OCI-LY1 (cell line): ENCODE data around the gene STAG1.
"Not testable (repeated sequence)": the region's sequence is repeated elsewhere in the genome, so short reads cannot be mapped to it uniquely, and the experiment has no call there.

Experiments used
- H2AFZ ChIP-seq: fragments of 200-600 bp; sonication (generic), shearing (Covaris generic); 2 replicates; pipeline ENCODE4 v1.6.0; 2014; ENCODE audit warnings: antibody characterized with exemption, mild to moderate bottlenecking, low read length
- H3F3A ChIP-seq: fragments of 200-600 bp; sonication (generic), shearing (Covaris generic); 2 replicates; pipeline ENCODE4 v1.6.0; 2014; ENCODE audit warnings: mild to moderate bottlenecking, antibody characterized with exemption, low read length, moderate library complexity; ENCODE audit not compliant: insufficient read depth
- H3K27ac ChIP-seq: fragments of 200-600 bp; sonication (generic); 2 replicates; pipeline ENCODE4 v1.5.1; 2014; ENCODE audit warnings: low read length, mixed run types, mild to moderate bottlenecking, low read depth; ENCODE audit not compliant: poor library complexity, severe bottlenecking
- H3K27me3 ChIP-seq: fragments of 200-600 bp; sonication (generic); 2 replicates; pipeline ENCODE4 v1.6.0; 2014; ENCODE audit warnings: antibody characterized with exemption, mild to moderate bottlenecking, low read length, moderate library complexity; ENCODE audit not compliant: insufficient read depth
- H3K36me3 ChIP-seq: fragments of 200-600 bp; sonication (generic); 2 replicates; pipeline ENCODE4 v1.6.1; 2014; ENCODE audit warnings: mild to moderate bottlenecking, antibody characterized with exemption, low read length, moderate library complexity, mixed read lengths; ENCODE audit not compliant: insufficient read depth
- H3K4me1 ChIP-seq: fragments of 200-600 bp; sonication (generic); 2 replicates; pipeline ENCODE4 v1.5.1; 2014; ENCODE audit warnings: mild to moderate bottlenecking, low read length, moderate library complexity; ENCODE audit not compliant: insufficient read depth, severe bottlenecking
- H3K4me2 ChIP-seq: fragments of 200-600 bp; sonication (generic), shearing (Covaris generic); 2 replicates; pipeline ENCODE4 v1.6.1; 2014; ENCODE audit warnings: low read length
- H3K4me3 ChIP-seq: fragments of 200-600 bp; sonication (generic); 2 replicates; pipeline ENCODE4 v1.5.1; 2014; ENCODE audit warnings: low read length, low read depth, mild to moderate bottlenecking, mixed read lengths; ENCODE audit not compliant: poor library complexity, severe bottlenecking
- H3K79me2 ChIP-seq: fragments of 200-600 bp; shearing (Covaris generic); 2 replicates; pipeline ENCODE4 v1.6.1; 2016; ENCODE audit warnings: mixed run types, low read length, mixed read lengths; ENCODE audit not compliant: insufficient read depth
- H3K9ac ChIP-seq: fragments of 200-600 bp; sonication (generic), shearing (Covaris generic); 2 replicates; pipeline ENCODE4 v1.6.1; 2014; ENCODE audit warnings: mild to moderate bottlenecking, low read length, mixed read lengths
- H3K9me2 ChIP-seq: fragments of 200-600 bp; sonication (generic), shearing (Covaris generic); 2 replicates; pipeline ENCODE4 v1.6.1; 2014; ENCODE audit warnings: low read depth, mild to moderate bottlenecking, low read length, mixed read lengths
- H3K9me3 ChIP-seq: fragments of 200-600 bp; shearing (Covaris generic); 2 replicates; pipeline ENCODE4 v1.6.1; 2014; ENCODE audit warnings: low read length, mixed read lengths
- H4K20me1 ChIP-seq: fragments of 200-600 bp; sonication (generic), shearing (Covaris generic); 2 replicates; pipeline ENCODE4 v1.6.0; 2016; ENCODE audit warnings: mild to moderate bottlenecking, low read length; ENCODE audit not compliant: insufficient read depth
- EZH2 ChIP-seq: fragments of 200-600 bp; sonication (generic), shearing (Covaris generic); IDR thresholded peaks from 2 replicates; pipeline ENCODE4 v1.8.0; 2017; ENCODE audit warnings: borderline replicate concordance, mixed run types, mild to moderate bottlenecking, antibody characterized with exemption, low read length, moderate library complexity, mixed read lengths
- TF ChIP-seq, protein P1 (sequence below): fragments of 200-600 bp; sonication (generic), shearing (Covaris generic); IDR thresholded peaks from 2 replicates; pipeline ENCODE4 v1.5.1; 2017; ENCODE audit warnings: mild to moderate bottlenecking, antibody characterized with exemption, low read length, moderate library complexity, mixed read lengths

Gene STAG1

DNA sequence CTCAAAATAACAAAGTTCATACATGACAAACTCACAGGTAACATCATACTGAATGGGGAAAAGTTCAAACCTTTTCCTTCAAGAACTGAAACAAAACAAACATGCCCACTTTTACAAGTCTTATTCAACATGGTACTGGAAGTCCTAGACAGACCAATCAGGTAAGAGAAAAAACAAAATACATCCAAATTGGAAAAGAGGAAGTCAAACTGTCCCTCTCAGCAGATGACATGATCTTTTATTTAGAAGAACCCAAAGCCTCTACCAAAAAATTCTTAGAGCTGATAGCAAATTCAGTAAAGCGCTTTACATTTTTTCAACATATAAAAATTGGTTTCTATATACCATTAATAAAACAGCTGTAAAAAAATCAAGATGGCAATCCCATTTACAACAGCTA is 219.4 kb downstream of the STAG1 start:
- H3K4me1 ChIP-seq, result no peaks in the 10 kb centered on the region
- no peaks in the 10 kb centered on the region for H3K9me2 ChIP-seq
- H3K4me3 ChIP-seq, result no peak overlapping the region
- H3F3A ChIP-seq, result no peaks in the 10 kb centered on the region
- peaks cover 3% of the 10 kb centered on the region; the same call in 1 of the 2 replicates for H3K9me3 ChIP-seq
- 0 out of 2 replicates have a peak, but pooled peaks cover 4% of the 10 kb centered on the region for H3K36me3 ChIP-seq
- no peaks in the 10 kb centered on the region for H3K79me2 ChIP-seq
- H3K4me2 ChIP-seq, result no peak overlapping the region
- no peaks in the 10 kb centered on the region for H3K27me3 ChIP-seq
- H2AFZ ChIP-seq, result no peak overlapping the region
- H4K20me1 ChIP-seq, result no peaks in the 10 kb centered on the region
- no peak overlapping the region for H3K9ac ChIP-seq
- TF ChIP-seq, protein P1, sequence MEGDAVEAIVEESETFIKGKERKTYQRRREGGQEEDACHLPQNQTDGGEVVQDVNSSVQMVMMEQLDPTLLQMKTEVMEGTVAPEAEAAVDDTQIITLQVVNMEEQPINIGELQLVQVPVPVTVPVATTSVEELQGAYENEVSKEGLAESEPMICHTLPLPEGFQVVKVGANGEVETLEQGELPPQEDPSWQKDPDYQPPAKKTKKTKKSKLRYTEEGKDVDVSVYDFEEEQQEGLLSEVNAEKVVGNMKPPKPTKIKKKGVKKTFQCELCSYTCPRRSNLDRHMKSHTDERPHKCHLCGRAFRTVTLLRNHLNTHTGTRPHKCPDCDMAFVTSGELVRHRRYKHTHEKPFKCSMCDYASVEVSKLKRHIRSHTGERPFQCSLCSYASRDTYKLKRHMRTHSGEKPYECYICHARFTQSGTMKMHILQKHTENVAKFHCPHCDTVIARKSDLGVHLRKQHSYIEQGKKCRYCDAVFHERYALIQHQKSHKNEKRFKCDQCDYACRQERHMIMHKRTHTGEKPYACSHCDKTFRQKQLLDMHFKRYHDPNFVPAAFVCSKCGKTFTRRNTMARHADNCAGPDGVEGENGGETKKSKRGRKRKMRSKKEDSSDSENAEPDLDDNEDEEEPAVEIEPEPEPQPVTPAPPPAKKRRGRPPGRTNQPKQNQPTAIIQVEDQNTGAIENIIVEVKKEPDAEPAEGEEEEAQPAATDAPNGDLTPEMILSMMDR, result no peak
- no peak for TF ChIP-seq EZH2
- H3K27ac ChIP-seq, result no peak overlapping the region

GRCh38 chr3:136518102-136518501 is 234.1 kb downstream of the STAG1 start:
- Histone ChIP-seq H3K27ac (no peak overlapping the region), H3K9me2 (no peaks in the 10 kb centered on the region), H4K20me1 (no peaks in the 10 kb centered on the region), H3K4me3 (no peak overlapping the region), H3K4me2 (no peak overlapping the region), H3K9ac (no peak overlapping the region), H3K27me3 (no peaks in the 10 kb centered on the region), H2AFZ (no peak overlapping the region), H3F3A (no peaks in the 10 kb centered on the region; the same call in 1 of the 2 replicates), H3K79me2 (no peaks in the 10 kb centered on the region), H3K4me1 (no peaks in the 10 kb centered on the region), H3K36me3 (peaks cover 7% of the 10 kb centered on the region; the same call in 1 of the 2 replicates), H3K9me3 (no peaks in the 10 kb centered on the region)
- no peak for TF ChIP-seq EZH2
- TF ChIP-seq, protein P1, result no peak

DNA sequence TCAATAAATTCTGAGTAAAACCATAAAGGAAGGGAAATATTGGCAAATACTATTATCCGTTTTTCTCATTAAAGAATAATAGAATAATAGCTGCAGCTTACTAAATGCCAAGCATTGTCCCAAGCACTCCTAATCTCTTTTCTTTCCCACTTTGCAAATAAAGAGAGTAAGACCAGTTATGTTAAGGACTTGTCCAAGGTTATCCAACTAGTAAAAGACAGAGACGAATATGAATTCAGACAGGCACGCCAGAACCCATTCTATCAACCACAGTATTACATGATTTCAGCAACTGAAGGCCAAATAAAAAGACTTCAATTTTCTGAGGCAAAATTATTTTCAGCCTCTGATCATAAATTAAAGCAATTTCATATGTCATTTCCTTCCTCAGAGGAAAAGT is 235.5 kb downstream of the STAG1 start:
- no peaks in the 10 kb centered on the region for H3K79me2 ChIP-seq
- H3K9ac ChIP-seq, result no peak overlapping the region
- H2AFZ ChIP-seq, result no peak overlapping the region
- H3K27ac ChIP-seq, result no peak overlapping the region
- H3K9me2 ChIP-seq, result no peaks in the 10 kb centered on the region
- H3K27me3 ChIP-seq, result no peaks in the 10 kb centered on the region
- no peaks in the 10 kb centered on the region; the same call in 1 of the 2 replicates for H3F3A ChIP-seq
- H3K4me2 ChIP-seq, result no peak overlapping the region
- TF ChIP-seq EZH2, result no peak
- H3K36me3 ChIP-seq, result peaks cover 7% of the 10 kb centered on the region; the same call in 1 of the 2 replicates
- no peaks in the 10 kb centered on the region for H4K20me1 ChIP-seq
- H3K4me3 ChIP-seq, result no peak overlapping the region
- no peaks in the 10 kb centered on the region for H3K9me3 ChIP-seq
- H3K4me1 ChIP-seq, result no peaks in the 10 kb centered on the region

DNA sequence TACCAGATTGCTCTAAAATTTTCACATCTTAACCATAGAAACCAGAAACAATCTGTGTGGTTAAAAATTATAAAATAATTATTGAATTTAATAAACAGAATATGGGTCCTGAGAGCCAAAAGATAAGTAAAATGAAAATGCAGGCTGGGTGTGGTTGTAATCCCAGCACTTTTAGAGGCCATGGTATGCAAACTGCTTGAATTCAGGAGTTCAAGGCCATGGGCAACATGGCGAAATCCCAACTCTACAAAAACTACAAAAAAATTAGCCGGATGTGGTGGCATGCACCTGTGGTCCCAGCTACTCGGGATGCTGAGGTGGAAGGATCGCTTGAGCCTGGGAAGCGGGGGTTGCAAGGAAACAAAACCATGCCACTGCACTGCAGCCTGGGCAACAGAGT is 236.1 kb downstream of the STAG1 start:
- Histone ChIP-seq H3K9me3 (no peaks in the 10 kb centered on the region), H2AFZ (no peak overlapping the region), H3K4me3 (no peak overlapping the region), H3K27me3 (no peaks in the 10 kb centered on the region), H3F3A (no peaks in the 10 kb centered on the region; the same call in 1 of the 2 replicates), H3K9me2 (no peaks in the 10 kb centered on the region), H3K79me2 (no peaks in the 10 kb centered on the region), H3K9ac (no peak overlapping the region), H3K4me2 (no peak overlapping the region), H3K36me3 (peaks cover 7% of the 10 kb centered on the region; the same call in 1 of the 2 replicates), H3K4me1 (no peaks in the 10 kb centered on the region), H4K20me1 (no peaks in the 10 kb centered on the region), H3K27ac (no peak overlapping the region)
- TF ChIP-seq, protein P1, result no peak
- TF ChIP-seq EZH2, result no peak

DNA sequence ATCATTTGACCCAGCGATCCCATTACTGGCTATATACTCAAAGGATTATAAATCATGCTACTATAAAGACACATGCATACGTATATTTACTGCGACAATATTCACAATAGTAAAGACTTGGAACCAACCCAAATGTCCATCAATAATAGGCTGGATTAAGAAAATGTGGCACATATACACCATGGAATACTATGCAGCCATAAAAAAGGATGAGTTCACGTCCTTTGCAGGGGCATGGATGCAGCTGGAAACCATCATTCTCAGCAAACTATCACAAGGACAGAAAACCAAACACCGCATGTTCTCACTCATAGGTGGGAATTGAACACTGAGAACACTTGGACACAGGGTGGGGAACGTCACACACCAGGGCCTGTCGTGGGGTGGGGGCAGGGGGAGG is 237.6 kb downstream of the STAG1 start:
- H3K36me3 ChIP-seq, H3K79me2 ChIP-seq, H3K27me3 ChIP-seq, H3K9ac ChIP-seq, H2AFZ ChIP-seq, H3K4me3 ChIP-seq, H3K9me3 ChIP-seq, H3K4me2 ChIP-seq, H4K20me1 ChIP-seq, H3K9me2 ChIP-seq, H3K4me1 ChIP-seq, H3F3A ChIP-seq, H3K27ac ChIP-seq: not testable (repeated sequence)
